ENCODE measurements around the gene COBLL1. TPM values are rescaled to one million over a fixed set of nuclear protein-coding genes. Genes with fewer than 3 reads are reported as not detected.

Gene COBLL1
- total RNA-seq, 1 donor from 2014 or later = 4.4 TPM

DNA sequence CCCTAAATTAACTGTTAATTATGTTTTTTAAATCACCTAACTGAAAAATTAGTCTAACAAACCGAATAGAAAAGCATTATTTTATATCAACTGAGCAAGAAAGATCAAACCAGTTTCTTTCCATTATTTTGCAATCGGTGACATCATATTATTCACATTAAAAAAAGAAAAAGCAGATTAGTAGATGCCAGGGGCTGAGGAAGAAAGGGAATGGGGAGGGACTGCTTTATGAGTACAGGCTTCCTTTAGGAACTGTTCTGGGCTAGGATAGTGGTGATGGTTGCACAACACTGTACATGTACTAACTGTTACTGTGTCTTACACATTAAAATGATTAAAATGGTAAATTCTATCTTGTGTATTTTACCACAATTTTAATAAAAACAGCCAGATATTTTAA lies 59.3 kb downstream of the COBLL1 start:
- Mint-ChIP-seq H3K4me3 (no peak overlapping the region), H3K27ac (ENCODE audit: unreplicated experiment) (no peak overlapping the region), H3K27me3 (ENCODE audit: low read depth) (no peaks in the 10 kb centered on the region), H3K36me3 (ENCODE audit: low read depth) (no peaks in the 10 kb centered on the region), H3K4me1 (no peaks in the 10 kb centered on the region), H3K9me3 (no peaks in the 10 kb centered on the region)
- no peak for DNase-seq (ENCODE audit: low read depth, low spot score)
- TF ChIP-seq, protein P1, sequence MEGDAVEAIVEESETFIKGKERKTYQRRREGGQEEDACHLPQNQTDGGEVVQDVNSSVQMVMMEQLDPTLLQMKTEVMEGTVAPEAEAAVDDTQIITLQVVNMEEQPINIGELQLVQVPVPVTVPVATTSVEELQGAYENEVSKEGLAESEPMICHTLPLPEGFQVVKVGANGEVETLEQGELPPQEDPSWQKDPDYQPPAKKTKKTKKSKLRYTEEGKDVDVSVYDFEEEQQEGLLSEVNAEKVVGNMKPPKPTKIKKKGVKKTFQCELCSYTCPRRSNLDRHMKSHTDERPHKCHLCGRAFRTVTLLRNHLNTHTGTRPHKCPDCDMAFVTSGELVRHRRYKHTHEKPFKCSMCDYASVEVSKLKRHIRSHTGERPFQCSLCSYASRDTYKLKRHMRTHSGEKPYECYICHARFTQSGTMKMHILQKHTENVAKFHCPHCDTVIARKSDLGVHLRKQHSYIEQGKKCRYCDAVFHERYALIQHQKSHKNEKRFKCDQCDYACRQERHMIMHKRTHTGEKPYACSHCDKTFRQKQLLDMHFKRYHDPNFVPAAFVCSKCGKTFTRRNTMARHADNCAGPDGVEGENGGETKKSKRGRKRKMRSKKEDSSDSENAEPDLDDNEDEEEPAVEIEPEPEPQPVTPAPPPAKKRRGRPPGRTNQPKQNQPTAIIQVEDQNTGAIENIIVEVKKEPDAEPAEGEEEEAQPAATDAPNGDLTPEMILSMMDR (conservative IDR thresholded peaks at IDR 0.05) = no peak

DNA sequence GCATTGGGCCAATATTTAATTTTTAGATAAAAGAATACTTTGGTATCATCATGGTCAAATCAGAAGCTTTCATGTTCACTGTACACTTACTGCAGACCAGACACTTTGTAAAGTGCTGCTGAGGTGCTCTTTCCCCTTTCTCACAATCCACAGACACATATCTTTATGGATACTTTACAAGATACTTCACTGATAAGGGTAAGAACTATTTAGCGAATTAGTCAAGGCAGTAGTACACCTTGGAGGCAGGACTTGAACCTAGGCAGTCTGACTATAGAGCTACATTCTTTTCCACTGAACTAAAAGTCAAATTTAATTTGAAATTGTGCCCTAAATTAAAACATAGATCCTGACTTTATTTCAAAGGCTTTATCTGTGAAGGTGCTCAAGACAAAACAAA lies 60.2 kb downstream of the COBLL1 start:
- Mint-ChIP-seq H3K4me3 (no peak overlapping the region), H3K4me1 (no peaks in the 10 kb centered on the region), H3K36me3 (ENCODE audit: low read depth) (no peaks in the 10 kb centered on the region), H3K9me3 (no peaks in the 10 kb centered on the region), H3K27me3 (ENCODE audit: low read depth) (no peaks in the 10 kb centered on the region), H3K27ac (ENCODE audit: unreplicated experiment) (no peak overlapping the region)
- DNase-seq (ENCODE audit: low read depth, low spot score) = no peak
- TF ChIP-seq, protein P1 (conservative IDR thresholded peaks at IDR 0.05) = no peak

DNA sequence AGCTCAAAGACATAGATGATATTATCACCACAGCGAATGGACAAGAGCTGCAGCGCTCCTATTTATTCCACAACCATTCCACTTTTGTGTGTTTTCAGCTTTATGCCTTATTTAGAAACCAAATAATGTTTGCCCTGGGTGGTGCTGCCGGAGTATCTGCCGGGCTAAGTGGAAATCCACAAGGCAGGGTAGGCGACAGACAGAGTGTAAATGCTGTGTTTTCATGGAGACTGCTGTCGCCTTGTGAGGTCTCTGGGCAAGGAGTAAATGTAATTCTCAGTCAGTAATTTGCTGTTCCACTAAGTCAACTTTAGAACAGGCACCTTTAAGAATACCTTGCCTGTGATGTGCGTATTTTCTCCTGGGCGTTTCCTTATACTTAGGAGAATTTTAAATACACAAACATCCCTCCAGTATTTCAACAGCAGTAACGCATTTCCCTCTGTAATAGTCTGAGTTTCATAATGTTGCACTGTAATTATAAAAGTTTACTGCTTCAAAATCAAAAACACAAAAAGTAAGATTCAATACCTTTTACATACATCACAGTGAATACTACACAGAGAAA lies 60.9 kb downstream of the COBLL1 start:
- Mint-ChIP-seq H3K27me3 (ENCODE audit: low read depth) (no peaks in the 10 kb centered on the region), H3K36me3 (ENCODE audit: low read depth) (no peaks in the 10 kb centered on the region), H3K4me1 (no peaks in the 10 kb centered on the region), H3K27ac (ENCODE audit: unreplicated experiment) (no peak overlapping the region), H3K4me3 (no peak overlapping the region), H3K9me3 (no peaks in the 10 kb centered on the region)
- TF ChIP-seq, protein P1 (conservative IDR thresholded peaks at IDR 0.05) = no peak
- DNase-seq (ENCODE audit: low read depth, low spot score) = no peak

DNA sequence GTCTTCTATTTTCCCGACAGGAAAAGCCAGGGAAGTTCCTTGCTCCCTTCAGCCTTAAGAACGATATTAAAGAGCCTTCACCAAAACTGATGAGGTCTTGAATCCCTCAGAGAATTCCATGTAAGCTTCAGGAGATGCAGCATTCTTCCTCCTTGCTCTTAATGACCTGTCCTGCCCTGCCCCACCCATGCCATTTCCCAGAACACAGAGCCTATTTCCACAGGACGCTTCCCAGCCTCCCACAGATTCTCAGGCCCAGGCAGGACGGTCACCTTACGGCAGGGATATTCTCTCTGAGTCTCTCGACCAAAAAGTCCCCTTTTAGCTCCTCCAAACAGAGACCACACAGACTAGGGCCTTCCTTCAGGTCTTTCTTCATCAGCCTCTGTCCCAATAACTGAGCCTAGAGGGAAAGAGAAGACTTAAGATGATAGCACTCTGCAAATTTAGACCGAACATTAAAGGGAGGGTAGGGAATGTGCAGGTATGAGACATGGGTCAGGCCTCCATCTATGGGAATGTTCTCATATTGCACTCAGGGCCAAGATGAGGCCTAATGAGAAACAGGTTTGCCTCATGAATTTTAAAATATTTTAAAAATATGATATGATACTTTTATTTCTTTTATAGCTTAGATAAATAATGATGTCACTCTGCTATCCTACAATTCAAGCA lies 62.1 kb downstream of the COBLL1 start:
- H3K9me3 Mint-ChIP-seq = no peaks in the 10 kb centered on the region
- DNase-seq (ENCODE audit: low read depth, low spot score) = no peak
- H3K4me1 Mint-ChIP-seq = no peaks in the 10 kb centered on the region
- TF ChIP-seq, protein P1 (conservative IDR thresholded peaks at IDR 0.05) = no peak
- no peak overlapping the region for H3K27ac Mint-ChIP-seq (ENCODE audit: unreplicated experiment)
- H3K36me3 Mint-ChIP-seq (ENCODE audit: low read depth) = no peaks in the 10 kb centered on the region
- H3K27me3 Mint-ChIP-seq (ENCODE audit: low read depth) = no peaks in the 10 kb centered on the region
- no peak overlapping the region for H3K4me3 Mint-ChIP-seq

DNA sequence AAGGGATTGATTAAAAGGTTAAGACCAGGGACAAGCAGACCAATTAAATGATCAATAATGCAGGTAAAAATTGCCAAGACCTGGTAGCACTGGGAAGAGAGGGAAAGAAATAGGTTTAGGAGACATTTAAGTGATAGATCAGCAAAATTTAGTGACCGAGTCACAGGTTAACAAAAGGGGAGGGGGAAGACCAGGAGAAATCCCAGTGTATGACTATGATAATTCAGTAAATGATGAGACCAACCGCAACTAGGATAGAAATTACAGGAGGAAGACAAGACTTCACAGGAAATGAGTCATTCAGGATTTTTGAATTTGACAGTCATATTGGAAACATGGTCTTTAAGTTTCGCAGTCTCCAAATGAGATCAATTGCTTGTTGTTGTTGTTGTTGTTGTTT lies 62.9 kb downstream of the COBLL1 start:
- TF ChIP-seq, protein P1 (conservative IDR thresholded peaks at IDR 0.05) = no peak
- no peaks in the 10 kb centered on the region for H3K9me3 Mint-ChIP-seq
- no peaks in the 10 kb centered on the region for H3K27me3 Mint-ChIP-seq (ENCODE audit: low read depth)
- DNase-seq (ENCODE audit: low read depth, low spot score) = no peak
- H3K27ac Mint-ChIP-seq (ENCODE audit: unreplicated experiment) = no peak overlapping the region
- no peaks in the 10 kb centered on the region for H3K4me1 Mint-ChIP-seq
- H3K36me3 Mint-ChIP-seq (ENCODE audit: low read depth) = no peaks in the 10 kb centered on the region
- no peak overlapping the region for H3K4me3 Mint-ChIP-seq
